Measurements from ENCODE around the gene EEF2K. TPM values are rescaled to one million over a fixed set of nuclear protein-coding genes. Genes with fewer than 3 reads are reported as not detected.
A peak's percentile ranks its signal among the peaks of the same experiment; 100 is the strongest.

EEF2K gene
- total RNA-seq, 1 experiment from 2014 or later: 9.1 TPM

DNA sequence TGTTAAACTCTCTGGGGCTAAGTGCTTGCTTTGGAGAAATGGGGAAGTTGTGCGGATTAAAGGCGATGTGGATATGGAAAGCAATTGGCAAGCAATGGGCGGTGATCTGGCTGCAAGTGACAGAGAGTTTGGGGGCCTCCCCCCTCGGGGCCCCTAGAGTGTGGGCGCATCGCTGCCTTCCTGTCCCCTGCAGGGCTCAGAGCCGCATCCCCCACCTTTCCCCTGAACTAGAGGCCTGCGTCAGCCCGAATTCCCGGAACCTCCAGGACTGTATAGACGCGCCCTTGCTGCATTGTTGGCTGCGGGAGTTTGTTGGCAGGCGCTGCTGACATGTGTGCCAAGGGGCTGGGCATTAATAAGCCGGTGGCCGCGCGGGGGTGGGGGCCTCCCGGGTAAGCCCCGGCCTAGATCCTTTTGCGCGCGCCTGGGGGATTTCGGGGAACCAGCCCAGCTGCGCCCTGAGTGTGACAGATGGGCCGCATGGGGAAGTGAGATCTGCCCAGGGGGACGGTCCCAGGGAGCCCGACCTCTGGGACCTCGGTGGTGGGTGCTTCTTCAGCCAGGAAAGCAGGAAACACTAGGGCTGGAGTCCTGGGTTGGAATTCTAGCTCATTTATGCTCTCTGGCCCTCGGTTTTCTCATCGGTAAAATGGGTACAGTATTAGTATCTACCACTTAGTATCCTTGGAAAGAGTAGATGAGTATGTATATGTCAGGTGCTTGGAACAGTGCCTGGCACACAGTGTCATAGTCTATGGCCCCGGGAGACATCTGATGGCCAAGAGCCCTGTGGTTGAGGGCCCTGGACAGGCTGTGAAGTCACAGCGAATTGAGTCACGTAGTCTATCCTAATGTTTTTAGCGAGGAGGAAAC is 1.0 kb downstream of the EEF2K start:
- TF ChIP-seq EZH2phosphoT487 (IDR thresholded peaks at IDR 0.05; ENCODE audit: borderline replicate concordance, low read length) (no peak), EZH2 (IDR thresholded peaks at IDR 0.05; ENCODE audit: low read length, unreplicated experiment) (no peak)
- TF ChIP-seq, protein P1, sequence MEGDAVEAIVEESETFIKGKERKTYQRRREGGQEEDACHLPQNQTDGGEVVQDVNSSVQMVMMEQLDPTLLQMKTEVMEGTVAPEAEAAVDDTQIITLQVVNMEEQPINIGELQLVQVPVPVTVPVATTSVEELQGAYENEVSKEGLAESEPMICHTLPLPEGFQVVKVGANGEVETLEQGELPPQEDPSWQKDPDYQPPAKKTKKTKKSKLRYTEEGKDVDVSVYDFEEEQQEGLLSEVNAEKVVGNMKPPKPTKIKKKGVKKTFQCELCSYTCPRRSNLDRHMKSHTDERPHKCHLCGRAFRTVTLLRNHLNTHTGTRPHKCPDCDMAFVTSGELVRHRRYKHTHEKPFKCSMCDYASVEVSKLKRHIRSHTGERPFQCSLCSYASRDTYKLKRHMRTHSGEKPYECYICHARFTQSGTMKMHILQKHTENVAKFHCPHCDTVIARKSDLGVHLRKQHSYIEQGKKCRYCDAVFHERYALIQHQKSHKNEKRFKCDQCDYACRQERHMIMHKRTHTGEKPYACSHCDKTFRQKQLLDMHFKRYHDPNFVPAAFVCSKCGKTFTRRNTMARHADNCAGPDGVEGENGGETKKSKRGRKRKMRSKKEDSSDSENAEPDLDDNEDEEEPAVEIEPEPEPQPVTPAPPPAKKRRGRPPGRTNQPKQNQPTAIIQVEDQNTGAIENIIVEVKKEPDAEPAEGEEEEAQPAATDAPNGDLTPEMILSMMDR (conservative IDR thresholded peaks at IDR 0.05; ENCODE audit: low read depth, low read length): no peak
- H3K27ac ChIP-seq (ENCODE audit: low read length): peak overlapping the region; percentile 72
- peak overlapping the region; percentile 87 for H3K4me2 ChIP-seq (ENCODE audit: low read length)
- no peaks in the 10 kb centered on the region for H3K36me3 ChIP-seq (ENCODE audit: low read depth, low read length)
- H3K4me3 ChIP-seq (ENCODE audit: low read length): peak overlapping the region; percentile 92
- ChIA-PET POLR2A (ENCODE audit: unreplicated experiment) (interaction anchor here (0.6 kb wide), 1 partner anchor 16 kb away, joined by 12 read pairs; no protein-coding TSS in a partner anchor), CTCF (no interaction called here)
- peaks cover 23% of the 10 kb centered on the region for H3K4me1 ChIP-seq (ENCODE audit: insufficient read depth, low read length)
- TSS peak; percentile 34 for BruUV-seq (replicated peaks)
- peak overlapping the region; percentile 61 for H2AFZ ChIP-seq (ENCODE audit: low read length)
- intact Hi-C loops (cut with micrococcal nuclease): loop anchor here (1.0 kb wide), 1 partner anchor 90 kb away; the partner anchor contains the start of gene POLR3E
- H3K9me3 ChIP-seq (ENCODE audit: low read length): no peaks in the 10 kb centered on the region
- ATAC-seq (peak; percentile 48), DNase-seq (peak; percentile 61)
- no peaks in the 10 kb centered on the region for H3F3A ChIP-seq (ENCODE audit: low read length, unreplicated experiment)
- H3K27me3 ChIP-seq (ENCODE audit: low read length): no peaks in the 10 kb centered on the region
- H3K79me2 ChIP-seq (ENCODE audit: low read length): peaks cover 58% of the 10 kb centered on the region
- H3K9ac ChIP-seq (ENCODE audit: low read length): peak overlapping the region; percentile 94
- peaks cover 16% of the 10 kb centered on the region for H4K20me1 ChIP-seq (ENCODE audit: low read length)
- no peaks in the 10 kb centered on the region for H3K9me2 ChIP-seq (replicated peaks; ENCODE audit: low read length)

DNA sequence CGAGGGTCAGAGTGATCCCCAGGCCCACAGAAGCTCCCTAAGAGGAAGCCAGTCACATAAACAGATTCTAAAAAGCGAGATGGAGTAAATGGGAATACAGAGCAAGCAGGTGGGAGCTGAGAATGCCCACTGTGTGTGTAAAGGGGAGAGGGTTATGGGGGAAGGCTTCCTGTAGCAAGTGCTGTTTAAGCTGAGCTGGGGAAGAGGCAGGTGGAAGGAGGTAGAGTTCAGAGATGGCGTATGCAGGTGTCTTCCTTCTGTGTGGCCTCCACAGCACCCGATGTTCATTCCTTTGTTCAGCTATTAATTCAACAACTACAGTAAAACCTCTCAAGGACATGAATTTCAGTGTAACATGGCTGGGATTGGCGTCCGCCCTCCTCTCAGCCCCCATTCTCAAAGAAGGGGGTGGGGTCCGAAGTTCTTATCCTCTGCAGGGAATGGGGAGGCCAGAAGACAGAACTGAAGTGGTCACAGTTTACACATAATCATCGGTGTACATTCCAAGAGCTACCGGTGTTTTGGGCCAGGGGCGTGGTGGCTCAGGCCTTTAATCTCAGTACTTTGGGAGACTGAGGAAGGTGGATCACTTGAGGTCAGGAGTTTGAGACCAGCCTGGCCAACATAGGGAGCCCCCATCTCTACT is 1.8 kb downstream of the EEF2K start:
- H3F3A ChIP-seq (ENCODE audit: low read length, unreplicated experiment): no peaks in the 10 kb centered on the region
- peak overlapping the region; percentile 87 for H3K4me2 ChIP-seq (ENCODE audit: low read length)
- no peak overlapping the region for H2AFZ ChIP-seq (ENCODE audit: low read length)
- H3K27ac ChIP-seq (ENCODE audit: low read length): no peak overlapping the region
- H3K9ac ChIP-seq (ENCODE audit: low read length): peak overlapping the region; percentile 94
- POLR2A ChIA-PET (ENCODE audit: unreplicated experiment): no interaction called here
- intact Hi-C loops (cut with micrococcal nuclease): no loop called here
- no peaks in the 10 kb centered on the region for H3K9me2 ChIP-seq (replicated peaks; ENCODE audit: low read length)
- peaks cover 16% of the 10 kb centered on the region for H4K20me1 ChIP-seq (ENCODE audit: low read length)
- H3K79me2 ChIP-seq (ENCODE audit: low read length): peaks cover 64% of the 10 kb centered on the region
- CTCF ChIA-PET: no interaction called here
- TF ChIP-seq, protein P1 (conservative IDR thresholded peaks at IDR 0.05; ENCODE audit: low read depth, low read length): no peak
- TF ChIP-seq EZH2phosphoT487 (IDR thresholded peaks at IDR 0.05; ENCODE audit: borderline replicate concordance, low read length): no peak
- TF ChIP-seq EZH2 (IDR thresholded peaks at IDR 0.05; ENCODE audit: low read length, unreplicated experiment): no peak
- H3K9me3 ChIP-seq (ENCODE audit: low read length): no peaks in the 10 kb centered on the region
- H3K4me1 ChIP-seq (ENCODE audit: insufficient read depth, low read length): peaks cover 28% of the 10 kb centered on the region
- no peaks in the 10 kb centered on the region for H3K36me3 ChIP-seq (ENCODE audit: low read depth, low read length)
- peak overlapping the region; percentile 92 for H3K4me3 ChIP-seq (ENCODE audit: low read length)
- ATAC-seq: no peak
- no peak for DNase-seq
- H3K27me3 ChIP-seq (ENCODE audit: low read length): no peaks in the 10 kb centered on the region
- BruUV-seq (replicated peaks): no TSS peak
